ENCODE data around the gene CALHM5. TPM values are rescaled to one million over a fixed set of nuclear protein-coding genes. Genes with fewer than 3 reads are reported as not detected.

CALHM5 gene
- total RNA-seq, 4 donors from 2014 or later: 1.8 to 2.9 (median 2.4) TPM

- Histone ChIP-seq H3K36me3 (no peaks in the 10 kb centered on the region), H3K9me3 (no peaks in the 10 kb centered on the region), H3K27ac (no peak overlapping the region), H3K27me3 (no peaks in the 10 kb centered on the region), H3K4me1 (no peaks in the 10 kb centered on the region), H3K4me3 (no peak overlapping the region)
- no peak for TF ChIP-seq POLR2A (IDR thresholded peaks at IDR 0.05)
- TF ChIP-seq CTCF (IDR thresholded peaks at IDR 0.05): no peak
- DNase-seq: no peak
- intact Hi-C loops (cut with DNase I; ENCODE audit: low total_unique reads): no loop called here
These were observed 3.7 kb downstream of the CALHM5 start for GRCh38 chr6:116515141-116515540.

DNA sequence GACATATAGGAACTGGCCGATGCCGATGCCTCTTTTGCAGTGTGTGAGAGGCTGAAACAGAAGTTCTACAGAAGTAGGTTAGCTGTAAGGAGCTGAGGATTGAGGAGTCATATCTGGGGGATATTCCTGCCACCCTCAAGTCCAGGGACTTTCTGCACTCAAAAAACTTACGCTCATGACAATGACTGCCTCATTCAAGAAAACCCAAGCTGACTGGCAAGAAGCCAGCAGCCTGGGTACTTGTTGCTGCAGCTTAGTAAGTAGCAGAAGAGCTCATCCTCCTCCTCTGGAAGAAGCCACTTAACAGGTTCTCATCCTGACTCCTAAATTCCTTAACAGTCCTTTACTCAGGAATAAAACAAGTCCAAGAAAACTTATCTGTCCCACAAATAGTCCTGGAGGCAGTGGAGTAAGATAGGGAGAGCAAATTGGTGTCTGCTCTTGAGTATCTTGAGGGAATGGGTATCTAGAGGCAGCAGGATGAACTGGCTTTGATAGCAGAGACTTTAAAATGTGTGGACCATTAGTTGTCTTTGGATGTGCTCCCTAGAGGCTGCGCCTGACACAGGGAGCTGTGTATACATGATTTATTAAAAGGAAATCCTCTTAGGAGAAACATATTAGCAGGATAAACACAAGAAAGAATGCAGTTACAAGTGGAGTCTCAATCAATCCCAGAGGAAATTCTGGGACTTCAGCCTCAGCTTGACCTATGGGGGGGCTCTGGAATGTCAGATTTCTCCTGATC lies 7.4 kb downstream of the CALHM5 start:
- Histone ChIP-seq H3K27me3 (no peaks in the 10 kb centered on the region), H3K9me3 (no peaks in the 10 kb centered on the region)
- DNase-seq: no peak

DNA sequence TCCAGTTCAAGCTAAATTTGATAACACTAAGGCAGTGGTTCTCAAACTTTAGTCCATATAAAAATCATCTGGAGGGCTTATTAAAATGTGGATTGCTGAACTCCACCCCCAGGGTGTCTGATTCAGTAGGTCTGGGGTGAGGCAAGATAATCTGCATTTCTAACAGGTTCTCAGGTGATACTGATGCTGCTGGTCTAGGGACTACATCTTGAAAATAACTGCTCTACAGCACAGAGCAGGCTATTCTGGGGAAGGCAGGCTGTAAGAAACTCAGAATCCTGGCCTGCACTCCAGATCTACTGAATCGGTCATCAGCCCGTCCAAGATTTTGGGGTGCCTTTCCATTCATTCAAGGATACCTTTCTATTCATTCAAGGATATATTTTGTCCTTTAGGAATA lies 11.5 kb downstream of the CALHM5 start:
- no peak overlapping the region for H3K27ac ChIP-seq
- H3K9me3 ChIP-seq: no peaks in the 10 kb centered on the region
- no peaks in the 10 kb centered on the region for H3K36me3 ChIP-seq
- intact Hi-C loops (cut with DNase I; ENCODE audit: low total_unique reads): no loop called here
- no peaks in the 10 kb centered on the region for H3K27me3 ChIP-seq
- DNase-seq: no peak
- H3K4me1 ChIP-seq: no peaks in the 10 kb centered on the region
- TF ChIP-seq POLR2A (IDR thresholded peaks at IDR 0.05) (no peak), CTCF (IDR thresholded peaks at IDR 0.05) (no peak)
- no peak overlapping the region for H3K4me3 ChIP-seq

More for the DNA sequence above, 7.4 kb downstream of the CALHM5 start:
- no peak for TF ChIP-seq CTCF (IDR thresholded peaks at IDR 0.05)
- no peak for TF ChIP-seq POLR2A (IDR thresholded peaks at IDR 0.05)
- no peaks in the 10 kb centered on the region for H3K36me3 ChIP-seq
- H3K4me3 ChIP-seq: no peak overlapping the region
- intact Hi-C loops (cut with DNase I; ENCODE audit: low total_unique reads): no loop called here
- H3K27ac ChIP-seq: no peak overlapping the region
- no peaks in the 10 kb centered on the region for H3K4me1 ChIP-seq

DNA sequence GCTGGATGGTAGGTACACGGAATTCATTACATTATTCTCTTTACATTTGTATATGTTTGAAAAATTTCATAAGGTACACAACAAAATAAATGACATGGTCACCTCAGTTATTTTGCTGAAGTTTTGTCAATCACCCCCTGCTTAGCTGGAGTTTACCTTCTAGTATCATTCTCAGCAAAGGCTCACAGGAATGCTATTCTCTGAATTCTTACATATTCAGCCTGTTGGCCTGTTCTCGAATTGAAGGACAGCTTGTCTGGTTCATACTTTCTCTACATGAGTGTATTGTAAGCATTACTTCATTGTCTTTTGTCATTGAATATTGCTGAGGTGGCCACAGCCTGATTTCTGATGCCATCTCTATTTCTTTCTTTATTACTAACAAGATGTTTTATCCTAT lies 12.8 kb downstream of the CALHM5 start:
- Histone ChIP-seq H3K9me3 (no peaks in the 10 kb centered on the region), H3K4me3 (no peak overlapping the region), H3K27me3 (no peaks in the 10 kb centered on the region), H3K4me1 (no peaks in the 10 kb centered on the region), H3K27ac (no peak overlapping the region), H3K36me3 (no peaks in the 10 kb centered on the region)
- intact Hi-C loops (cut with DNase I; ENCODE audit: low total_unique reads): no loop called here
- no peak for DNase-seq
- TF ChIP-seq CTCF (IDR thresholded peaks at IDR 0.05) (no peak), POLR2A (IDR thresholded peaks at IDR 0.05) (no peak)

DNA sequence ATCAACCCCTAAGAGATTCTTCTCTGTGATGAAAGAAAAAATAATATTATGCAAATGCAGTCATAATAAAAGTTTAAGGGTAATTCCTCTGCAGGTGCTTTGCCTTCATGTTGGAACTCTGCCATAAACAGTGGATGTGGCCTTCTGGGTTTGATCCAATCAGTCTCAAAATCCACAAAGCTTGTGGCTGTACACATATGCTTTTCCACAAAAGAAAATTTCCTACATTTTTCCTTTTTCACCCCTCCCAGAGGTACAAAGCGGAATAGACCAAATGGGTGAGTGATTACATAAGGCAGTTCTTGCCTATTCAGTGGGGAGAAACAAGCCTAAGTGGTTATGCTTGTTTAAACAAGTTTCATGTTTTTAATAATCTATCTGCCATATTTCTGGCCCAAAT lies 16.7 kb downstream of the CALHM5 start:
- H3K4me3 ChIP-seq: no peak overlapping the region
- no peak for TF ChIP-seq CTCF (IDR thresholded peaks at IDR 0.05)
- no peak for TF ChIP-seq POLR2A (IDR thresholded peaks at IDR 0.05)
- intact Hi-C loops (cut with DNase I; ENCODE audit: low total_unique reads): no loop called here
- no peak overlapping the region for H3K27ac ChIP-seq
- no peaks in the 10 kb centered on the region for H3K9me3 ChIP-seq
- no peaks in the 10 kb centered on the region for H3K27me3 ChIP-seq
- DNase-seq: no peak
- no peaks in the 10 kb centered on the region for H3K4me1 ChIP-seq
- no peaks in the 10 kb centered on the region for H3K36me3 ChIP-seq
